Measurements from ENCODE around the gene TIMP2. TPM values are rescaled to one million over a fixed set of nuclear protein-coding genes. Genes with fewer than 3 reads are reported as not detected.
A peak's percentile ranks its signal among the peaks of the same experiment; 100 is the strongest.

The TIMP2 gene
- total RNA-seq, 4 donors from 2014 or later = 20.4 to 28.7 (median 27.0) TPM

GRCh38 chr17:78839762-78840529 lies 85.2 kb downstream of the TIMP2 start:
- peak overlapping the region; percentile 86 to 92 (median 88) for H3K4me3 ChIP-seq
- no peaks in the 10 kb centered on the region for H3K9me3 ChIP-seq
- peaks cover 3 to 28% of the 10 kb centered on the region in 2 donors for H3K36me3 ChIP-seq
- in situ Hi-C loops (cut with MboI; ENCODE audit: low sequenced_read_pairs in 4 of 4) = no loop called here
- ATAC-seq = peak; percentile 29 to 30
- peak overlapping the region; percentile 91 to 97 (median 96) for H3K27ac ChIP-seq
- DNase-seq = no peak
- intact Hi-C loops (cut with DNase I; ENCODE audit: low total_unique reads) = loop anchor here (1.0 to 5.0 kb wide), 4 partner anchors 43 to 163 kb away; partner anchors contain the start of gene CYTH1
- no peaks in the 10 kb centered on the region for H3K27me3 ChIP-seq
- TF ChIP-seq, protein P1, sequence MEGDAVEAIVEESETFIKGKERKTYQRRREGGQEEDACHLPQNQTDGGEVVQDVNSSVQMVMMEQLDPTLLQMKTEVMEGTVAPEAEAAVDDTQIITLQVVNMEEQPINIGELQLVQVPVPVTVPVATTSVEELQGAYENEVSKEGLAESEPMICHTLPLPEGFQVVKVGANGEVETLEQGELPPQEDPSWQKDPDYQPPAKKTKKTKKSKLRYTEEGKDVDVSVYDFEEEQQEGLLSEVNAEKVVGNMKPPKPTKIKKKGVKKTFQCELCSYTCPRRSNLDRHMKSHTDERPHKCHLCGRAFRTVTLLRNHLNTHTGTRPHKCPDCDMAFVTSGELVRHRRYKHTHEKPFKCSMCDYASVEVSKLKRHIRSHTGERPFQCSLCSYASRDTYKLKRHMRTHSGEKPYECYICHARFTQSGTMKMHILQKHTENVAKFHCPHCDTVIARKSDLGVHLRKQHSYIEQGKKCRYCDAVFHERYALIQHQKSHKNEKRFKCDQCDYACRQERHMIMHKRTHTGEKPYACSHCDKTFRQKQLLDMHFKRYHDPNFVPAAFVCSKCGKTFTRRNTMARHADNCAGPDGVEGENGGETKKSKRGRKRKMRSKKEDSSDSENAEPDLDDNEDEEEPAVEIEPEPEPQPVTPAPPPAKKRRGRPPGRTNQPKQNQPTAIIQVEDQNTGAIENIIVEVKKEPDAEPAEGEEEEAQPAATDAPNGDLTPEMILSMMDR (IDR thresholded peaks at IDR 0.05 in 4 of 5, conservative IDR thresholded peaks at IDR 0.05 in 1 of 5) = no peak
- TF ChIP-seq POLR2A (IDR thresholded peaks at IDR 0.05) = peak in 1 of 2 donors; percentile 37
- H3K4me1 ChIP-seq = peaks cover 13 to 18% of the 10 kb centered on the region in 2 donors

GRCh38 chr17:78839235-78839761 lies 85.9 kb downstream of the TIMP2 start:
- in situ Hi-C loops (cut with MboI; ENCODE audit: low sequenced_read_pairs in 4 of 4) = no loop called here
- Histone ChIP-seq H3K36me3 (peaks cover 3 to 34% of the 10 kb centered on the region in 2 donors), H3K4me3 (peak overlapping the region; percentile 86 to 92 (median 88)), H3K9me3 (no peaks in the 10 kb centered on the region), H3K27me3 (no peaks in the 10 kb centered on the region), H3K27ac (peak overlapping the region; percentile 91 to 97 (median 96)), H3K4me1 (peaks cover 13 to 18% of the 10 kb centered on the region in 2 donors)
- ATAC-seq (no peak), DNase-seq (no peak)
- intact Hi-C loops (cut with DNase I; ENCODE audit: low total_unique reads) = loop anchor here (5.0 kb wide), 1 partner anchor 42 kb away; no protein-coding TSS in a partner anchor
- TF ChIP-seq, protein P1 (IDR thresholded peaks at IDR 0.05 in 4 of 5, conservative IDR thresholded peaks at IDR 0.05 in 1 of 5) = no peak
- TF ChIP-seq POLR2A (IDR thresholded peaks at IDR 0.05) = no peak

GRCh38 chr17:78838574-78839005 lies 86.6 kb downstream of the TIMP2 start:
- no peaks in the 10 kb centered on the region for H3K27me3 ChIP-seq
- intact Hi-C loops (cut with DNase I; ENCODE audit: low total_unique reads) = loop anchor here (5.0 kb wide), 1 partner anchor 41 kb away; no protein-coding TSS in a partner anchor
- peak overlapping the region in 1 of 4 donors; percentile 96 for H3K27ac ChIP-seq
- ATAC-seq (no peak), DNase-seq (no peak)
- TF ChIP-seq, protein P1 (IDR thresholded peaks at IDR 0.05 in 4 of 5, conservative IDR thresholded peaks at IDR 0.05 in 1 of 5) = no peak
- TF ChIP-seq POLR2A (IDR thresholded peaks at IDR 0.05) = no peak
- peaks cover 3 to 41% of the 10 kb centered on the region in 2 donors for H3K36me3 ChIP-seq
- in situ Hi-C loops (cut with MboI; ENCODE audit: low sequenced_read_pairs in 4 of 4) = no loop called here
- peaks cover 13 to 18% of the 10 kb centered on the region in 2 donors for H3K4me1 ChIP-seq
- H3K4me3 ChIP-seq = peak overlapping the region in 1 of 4 donors; percentile 86
- no peaks in the 10 kb centered on the region for H3K9me3 ChIP-seq

DNA sequence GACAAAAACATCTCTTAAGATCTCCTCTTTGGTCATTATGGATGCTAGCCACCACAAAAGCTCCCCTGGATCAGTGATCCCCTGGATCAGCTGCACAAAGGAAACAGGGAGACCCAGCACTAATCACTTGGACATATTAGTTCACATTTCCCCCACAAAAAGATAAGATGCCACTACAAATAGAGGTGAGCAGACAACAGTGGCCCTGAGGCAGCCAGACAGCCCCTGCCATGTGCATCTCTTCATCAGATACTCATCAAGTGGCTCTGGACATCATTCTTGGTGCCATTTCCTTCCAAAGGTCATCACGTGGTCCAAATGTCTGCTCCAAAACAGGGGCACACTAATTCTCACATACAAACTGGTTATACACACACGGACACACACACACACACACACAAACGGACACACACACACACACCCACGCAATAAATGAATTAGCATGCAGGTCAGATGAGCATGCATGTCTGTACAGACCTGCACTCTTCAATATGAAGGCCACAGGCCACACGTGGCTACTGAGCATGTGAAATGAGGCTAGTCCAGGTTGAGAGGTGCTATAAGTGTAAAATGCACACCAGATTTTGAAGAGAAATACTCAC lies 88.7 kb downstream of the TIMP2 start:
- ATAC-seq (no peak), DNase-seq (no peak)
- H3K27me3 ChIP-seq = no peaks in the 10 kb centered on the region
- H3K4me1 ChIP-seq = peaks cover 9 to 14% of the 10 kb centered on the region in 2 donors
- intact Hi-C loops (cut with DNase I; ENCODE audit: low total_unique reads) (loop anchor here (5.0 kb wide), 1 partner anchor 39 kb away; no protein-coding TSS in a partner anchor), in situ Hi-C loops (cut with MboI; ENCODE audit: low sequenced_read_pairs in 4 of 4) (no loop called here)
- H3K36me3 ChIP-seq = peaks cover 7 to 62% of the 10 kb centered on the region in 2 donors
- no peak overlapping the region for H3K27ac ChIP-seq
- TF ChIP-seq, protein P1 (IDR thresholded peaks at IDR 0.05 in 4 of 5, conservative IDR thresholded peaks at IDR 0.05 in 1 of 5) = no peak
- no peak for TF ChIP-seq POLR2A (IDR thresholded peaks at IDR 0.05)
- H3K9me3 ChIP-seq = no peaks in the 10 kb centered on the region
- H3K4me3 ChIP-seq = no peak overlapping the region
